ENCODE measurements around the gene RLF. TPM values are rescaled to one million over a fixed set of nuclear protein-coding genes. Genes with fewer than 3 reads are reported as not detected.

Gene RLF, protein sequence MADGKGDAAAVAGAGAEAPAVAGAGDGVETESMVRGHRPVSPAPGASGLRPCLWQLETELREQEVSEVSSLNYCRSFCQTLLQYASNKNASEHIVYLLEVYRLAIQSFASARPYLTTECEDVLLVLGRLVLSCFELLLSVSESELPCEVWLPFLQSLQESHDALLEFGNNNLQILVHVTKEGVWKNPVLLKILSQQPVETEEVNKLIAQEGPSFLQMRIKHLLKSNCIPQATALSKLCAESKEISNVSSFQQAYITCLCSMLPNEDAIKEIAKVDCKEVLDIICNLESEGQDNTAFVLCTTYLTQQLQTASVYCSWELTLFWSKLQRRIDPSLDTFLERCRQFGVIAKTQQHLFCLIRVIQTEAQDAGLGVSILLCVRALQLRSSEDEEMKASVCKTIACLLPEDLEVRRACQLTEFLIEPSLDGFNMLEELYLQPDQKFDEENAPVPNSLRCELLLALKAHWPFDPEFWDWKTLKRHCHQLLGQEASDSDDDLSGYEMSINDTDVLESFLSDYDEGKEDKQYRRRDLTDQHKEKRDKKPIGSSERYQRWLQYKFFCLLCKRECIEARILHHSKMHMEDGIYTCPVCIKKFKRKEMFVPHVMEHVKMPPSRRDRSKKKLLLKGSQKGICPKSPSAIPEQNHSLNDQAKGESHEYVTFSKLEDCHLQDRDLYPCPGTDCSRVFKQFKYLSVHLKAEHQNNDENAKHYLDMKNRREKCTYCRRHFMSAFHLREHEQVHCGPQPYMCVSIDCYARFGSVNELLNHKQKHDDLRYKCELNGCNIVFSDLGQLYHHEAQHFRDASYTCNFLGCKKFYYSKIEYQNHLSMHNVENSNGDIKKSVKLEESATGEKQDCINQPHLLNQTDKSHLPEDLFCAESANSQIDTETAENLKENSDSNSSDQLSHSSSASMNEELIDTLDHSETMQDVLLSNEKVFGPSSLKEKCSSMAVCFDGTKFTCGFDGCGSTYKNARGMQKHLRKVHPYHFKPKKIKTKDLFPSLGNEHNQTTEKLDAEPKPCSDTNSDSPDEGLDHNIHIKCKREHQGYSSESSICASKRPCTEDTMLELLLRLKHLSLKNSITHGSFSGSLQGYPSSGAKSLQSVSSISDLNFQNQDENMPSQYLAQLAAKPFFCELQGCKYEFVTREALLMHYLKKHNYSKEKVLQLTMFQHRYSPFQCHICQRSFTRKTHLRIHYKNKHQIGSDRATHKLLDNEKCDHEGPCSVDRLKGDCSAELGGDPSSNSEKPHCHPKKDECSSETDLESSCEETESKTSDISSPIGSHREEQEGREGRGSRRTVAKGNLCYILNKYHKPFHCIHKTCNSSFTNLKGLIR (N-terminal part only)
- 99.1 and 105 TPM in 2 replicates for total RNA-seq (2013; cell fraction: nucleolus; rRNA removed)
- 10.3 and 12.1 TPM in 2 replicates for total RNA-seq (2014; rRNA removed)
- total RNA-seq (2014; rRNA removed; fragmentation: Illumina TruSeq; extraction: Trizol) = 18.2 and 18.7 TPM in 2 replicates
- total RNA-seq (2021) = 12.0 and 12.5 TPM in 2 replicates
- 3.8 TPM for polyA plus RNA-seq (2011; ENCODE audit: low read depth)
- 19.8 and 30.8 TPM in 2 replicates for polyA plus RNA-seq (2011; rRNA removed)
- polyA plus RNA-seq (2011; cell fraction: cytosol; rRNA removed) = 6.8 and 9.0 TPM in 2 replicates
- 15.6 and 21.8 TPM in 2 replicates for polyA plus RNA-seq (2011; cell fraction: nucleus; rRNA removed)
- 5.4 and 15.6 TPM in 2 replicates for polyA plus RNA-seq (2012)
- polyA plus RNA-seq (2014; fragmentation: Illumina TruSeq; extraction: Trizol) = 11.2 and 14.6 TPM in 2 replicates
- polyA plus RNA-seq (2014; fragmentation: Nextera tagmentation; extraction: Ambion mirVana) = 1 to 10 TPM; 2.0 to 3.6 TPM
- polyA plus RNA-seq (2014; rRNA removed) = 5.6 and 7.0 TPM in 2 replicates
- polyA plus RNA-seq (2016; fragmentation: Nextera tagmentation; extraction: Ambion mirVana) = 1 to 10 TPM; 6.7 to 7.0 TPM
- polyA minus RNA-seq (2011; rRNA and poly(A)+ RNA removed) = 24.3 and 39.9 TPM in 2 replicates
- 13.6 and 14.0 TPM in 2 replicates for polyA minus RNA-seq (2011; cell fraction: cytosol; rRNA and poly(A)+ RNA removed)
- polyA minus RNA-seq (2011; cell fraction: nucleus; rRNA and poly(A)+ RNA removed) = 15.7 and 16.9 TPM in 2 replicates
- Bru-seq, nascent RNA = percentile 93 among the genes with signal in this experiment
- BruChase-seq, experiment 1, labeled RNA remaining after a 6-hour chase = percentile 80 among the genes with signal in this experiment
- BruChase-seq, experiment 2, labeled RNA remaining after a 2-hour chase = percentile 82 among the genes with signal in this experiment
- long read RNA-seq, experiment 1, full-length matches to known transcripts = 11 of 15 reads
- long read RNA-seq, experiment 1, partial matches to known transcripts = 1 of 15 reads
- long read RNA-seq, experiment 1, other reads (novel, unspliced or antisense) = 3 of 15 reads
- long read RNA-seq, experiment 2, full-length matches to known transcripts = 87 of 123 reads
- long read RNA-seq, experiment 2, partial matches to known transcripts = 5 of 123 reads
- long read RNA-seq, experiment 2, other reads (novel, unspliced or antisense) = 31 of 123 reads

DNA sequence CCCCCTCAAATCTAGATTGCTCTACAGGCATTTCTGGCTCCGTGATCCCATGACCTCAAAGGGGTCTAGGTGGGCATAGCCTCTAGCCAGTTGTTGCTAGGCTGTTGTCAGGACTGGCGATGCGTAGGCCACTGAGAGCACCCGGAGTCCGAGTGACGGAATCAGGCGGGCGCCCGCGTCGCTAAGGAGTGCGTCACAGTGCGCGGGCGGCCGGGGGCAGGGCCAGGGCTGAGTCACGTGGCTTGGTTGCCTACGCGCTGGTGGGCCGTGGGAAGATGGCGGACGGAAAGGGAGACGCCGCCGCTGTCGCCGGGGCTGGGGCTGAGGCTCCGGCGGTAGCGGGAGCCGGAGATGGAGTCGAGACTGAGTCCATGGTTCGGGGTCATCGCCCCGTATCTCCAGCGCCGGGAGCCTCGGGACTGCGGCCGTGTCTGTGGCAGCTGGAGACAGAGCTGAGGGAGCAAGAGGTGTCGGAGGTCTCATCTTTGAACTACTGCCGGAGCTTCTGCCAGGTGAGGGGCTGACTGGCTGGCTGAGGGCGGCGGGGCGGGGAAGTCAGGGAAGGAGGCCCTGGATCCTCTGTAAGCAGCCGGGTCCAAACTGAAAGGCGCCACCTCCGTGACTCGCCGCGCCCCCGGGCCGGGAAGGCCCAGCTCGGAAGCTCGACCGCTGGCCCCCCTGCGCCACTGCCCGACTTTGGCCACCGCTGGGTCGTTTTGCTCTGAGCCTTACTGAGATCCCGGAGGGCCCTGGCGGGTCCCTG, at the start of gene RLF:
TSS of gene RLF (plus strand) at position 263 of the 763 bp plus-strand sequence. CDS start at position 276, 13 bp downstream.
- BruUV-seq (replicated peaks) = TSS peak; percentile 64
- H3K9ac ChIP-seq (ENCODE audit: control insufficient read depth, insufficient read depth, low read length) = peak within 1 kb of the TSS; percentile 93
- H3K4me3 ChIP-seq = peak within 1 kb of the TSS; percentile 97
- ChIA-PET RAD21 (ENCODE audit: unreplicated experiment) (interaction anchor here (0.6 to 2.7 kb wide), 10 partner anchors 9 to 243 kb away, joined by 3 to 19 read pairs (median 4); no protein-coding TSS in a partner anchor), CTCF (interaction anchor here (0.6 to 3.8 kb wide), 6 partner anchors 9 to 242 kb away, joined by 3 to 27 read pairs (median 9); no protein-coding TSS in a partner anchor), SMC1A (ENCODE audit: uncharacterized antibody, unreplicated experiment) (interaction anchor here (0.6 to 7.0 kb wide), 7 partner anchors 8 to 244 kb away, joined by 3 to 66 read pairs (median 4); no protein-coding TSS in a partner anchor), POLR2A (interaction anchor here (0.6 to 1.7 kb wide), 7 partner anchors 9 to 371 kb away, joined by 3 to 6 read pairs (median 5); no protein-coding TSS in a partner anchor)
- no peaks in the 10 kb centered on the region for H3K27me3 ChIP-seq (replicated peaks in 1 of 2; ENCODE audit: control insufficient read depth in 2 of 2, insufficient read depth in 2 of 2, low read length in 1 of 2)
- intact Hi-C loops (cut with micrococcal nuclease; ENCODE audit: unreplicated experiment) = loop anchor here (2.0 kb wide), 3 partner anchors 25 to 151 kb away; partner anchors contain the start of gene ZMPSTE24
- H3K36me3 ChIP-seq (ENCODE audit: control insufficient read depth in 2 of 2, insufficient read depth in 2 of 2, low read length in 1 of 2) = no peaks in the 10 kb centered on the region
- under 1% methylated on average over 62 of the region's 62 CpGs for WGBS (ENCODE audit: insufficient coverage, insufficient replicate concordance, low lambda C conversion rate, missing lambda C conversion rate)
- H3K4me2 ChIP-seq (ENCODE audit: control insufficient read depth, insufficient read depth) = peak within 1 kb of the TSS; percentile 92
- peak within 1 kb of the TSS; percentile 100 for H2AFZ ChIP-seq (ENCODE audit: control insufficient read depth, low read depth, low read length)
- H4K20me1 ChIP-seq (ENCODE audit: control insufficient read depth, insufficient read depth) = peaks cover 5% of the 10 kb centered on the region; the same call in 1 of the 2 replicates
- FAIRE-seq (peak; percentile 83), ATAC-seq (peak; percentile 92), DNase-seq (ENCODE audit: low read depth, low spot score) (peak; percentile 67)
- no peaks in the 10 kb centered on the region for H3K4me1 ChIP-seq (ENCODE audit: control insufficient read depth, insufficient read depth, low read length)
- in situ Hi-C loops (cut with MboI) = no loop called here
- peak within 1 kb of the TSS; percentile 93 for H3K27ac ChIP-seq (ENCODE audit: control insufficient read depth, insufficient read depth)
- no peaks in the 10 kb centered on the region for H3K9me3 ChIP-seq (replicated peaks; ENCODE audit: control insufficient read depth, insufficient read depth, low read length)
- peaks cover 56% of the 10 kb centered on the region for H3K79me2 ChIP-seq (ENCODE audit: control insufficient read depth, insufficient read depth, low read length)
- no peak for TF ChIP-seq NFYB (IDR thresholded peaks at IDR 0.05; ENCODE audit: insufficient read depth, low read depth, low read length)
- TF ChIP-seq SMAD5 (IDR thresholded peaks at IDR 0.05; ENCODE audit: low read depth) = peak; percentile 83; the same call in 1 of the 2 replicates
- TF ChIP-seq TCF7 (IDR thresholded peaks at IDR 0.05; ENCODE audit: borderline replicate concordance) = no peak; the same call in 1 of the 2 replicates
- TF ChIP-seq EED (IDR thresholded peaks at IDR 0.05; ENCODE audit: low read depth) = no peak
- TF ChIP-seq, protein P1, sequence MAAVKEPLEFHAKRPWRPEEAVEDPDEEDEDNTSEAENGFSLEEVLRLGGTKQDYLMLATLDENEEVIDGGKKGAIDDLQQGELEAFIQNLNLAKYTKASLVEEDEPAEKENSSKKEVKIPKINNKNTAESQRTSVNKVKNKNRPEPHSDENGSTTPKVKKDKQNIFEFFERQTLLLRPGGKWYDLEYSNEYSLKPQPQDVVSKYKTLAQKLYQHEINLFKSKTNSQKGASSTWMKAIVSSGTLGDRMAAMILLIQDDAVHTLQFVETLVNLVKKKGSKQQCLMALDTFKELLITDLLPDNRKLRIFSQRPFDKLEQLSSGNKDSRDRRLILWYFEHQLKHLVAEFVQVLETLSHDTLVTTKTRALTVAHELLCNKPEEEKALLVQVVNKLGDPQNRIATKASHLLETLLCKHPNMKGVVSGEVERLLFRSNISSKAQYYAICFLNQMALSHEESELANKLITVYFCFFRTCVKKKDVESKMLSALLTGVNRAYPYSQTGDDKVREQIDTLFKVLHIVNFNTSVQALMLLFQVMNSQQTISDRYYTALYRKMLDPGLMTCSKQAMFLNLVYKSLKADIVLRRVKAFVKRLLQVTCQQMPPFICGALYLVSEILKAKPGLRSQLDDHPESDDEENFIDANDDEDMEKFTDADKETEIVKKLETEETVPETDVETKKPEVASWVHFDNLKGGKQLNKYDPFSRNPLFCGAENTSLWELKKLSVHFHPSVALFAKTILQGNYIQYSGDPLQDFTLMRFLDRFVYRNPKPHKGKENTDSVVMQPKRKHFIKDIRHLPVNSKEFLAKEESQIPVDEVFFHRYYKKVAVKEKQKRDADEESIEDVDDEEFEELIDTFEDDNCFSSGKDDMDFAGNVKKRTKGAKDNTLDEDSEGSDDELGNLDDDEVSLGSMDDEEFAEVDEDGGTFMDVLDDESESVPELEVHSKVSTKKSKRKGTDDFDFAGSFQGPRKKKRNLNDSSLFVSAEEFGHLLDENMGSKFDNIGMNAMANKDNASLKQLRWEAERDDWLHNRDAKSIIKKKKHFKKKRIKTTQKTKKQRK (IDR thresholded peaks at IDR 0.05; ENCODE audit: low read depth, low read length) = no peak; the same call in 1 of the 2 replicates
- TF ChIP-seq CHD4 (IDR thresholded peaks at IDR 0.05) = no peak
- TF ChIP-seq, protein P2, sequence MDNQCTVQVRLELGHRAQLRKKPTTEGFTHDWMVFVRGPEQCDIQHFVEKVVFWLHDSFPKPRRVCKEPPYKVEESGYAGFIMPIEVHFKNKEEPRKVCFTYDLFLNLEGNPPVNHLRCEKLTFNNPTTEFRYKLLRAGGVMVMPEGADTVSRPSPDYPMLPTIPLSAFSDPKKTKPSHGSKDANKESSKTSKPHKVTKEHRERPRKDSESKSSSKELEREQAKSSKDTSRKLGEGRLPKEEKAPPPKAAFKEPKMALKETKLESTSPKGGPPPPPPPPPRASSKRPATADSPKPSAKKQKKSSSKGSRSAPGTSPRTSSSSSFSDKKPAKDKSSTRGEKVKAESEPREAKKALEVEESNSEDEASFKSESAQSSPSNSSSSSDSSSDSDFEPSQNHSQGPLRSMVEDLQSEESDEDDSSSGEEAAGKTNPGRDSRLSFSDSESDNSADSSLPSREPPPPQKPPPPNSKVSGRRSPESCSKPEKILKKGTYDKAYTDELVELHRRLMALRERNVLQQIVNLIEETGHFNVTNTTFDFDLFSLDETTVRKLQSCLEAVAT (IDR thresholded peaks at IDR 0.05) = no peak; the same call in 1 of the 2 replicates

All from GM12878 (cell line).